Stimulated activated CD4-positive, alpha-beta T cell treated with anti-CD3 and anti-CD28 coated beads, Interleukin-2, amount 100 ng/mL, for 4 hours (primary cell): Measurements from ENCODE around the gene TCERG1L.

Experiments
- DNase-seq: peaks from one replicate; pipeline ENCODE4 v3.0.0-alpha.2; 2020; ENCODE audit warnings: low read depth

Gene TCERG1L

DNA sequence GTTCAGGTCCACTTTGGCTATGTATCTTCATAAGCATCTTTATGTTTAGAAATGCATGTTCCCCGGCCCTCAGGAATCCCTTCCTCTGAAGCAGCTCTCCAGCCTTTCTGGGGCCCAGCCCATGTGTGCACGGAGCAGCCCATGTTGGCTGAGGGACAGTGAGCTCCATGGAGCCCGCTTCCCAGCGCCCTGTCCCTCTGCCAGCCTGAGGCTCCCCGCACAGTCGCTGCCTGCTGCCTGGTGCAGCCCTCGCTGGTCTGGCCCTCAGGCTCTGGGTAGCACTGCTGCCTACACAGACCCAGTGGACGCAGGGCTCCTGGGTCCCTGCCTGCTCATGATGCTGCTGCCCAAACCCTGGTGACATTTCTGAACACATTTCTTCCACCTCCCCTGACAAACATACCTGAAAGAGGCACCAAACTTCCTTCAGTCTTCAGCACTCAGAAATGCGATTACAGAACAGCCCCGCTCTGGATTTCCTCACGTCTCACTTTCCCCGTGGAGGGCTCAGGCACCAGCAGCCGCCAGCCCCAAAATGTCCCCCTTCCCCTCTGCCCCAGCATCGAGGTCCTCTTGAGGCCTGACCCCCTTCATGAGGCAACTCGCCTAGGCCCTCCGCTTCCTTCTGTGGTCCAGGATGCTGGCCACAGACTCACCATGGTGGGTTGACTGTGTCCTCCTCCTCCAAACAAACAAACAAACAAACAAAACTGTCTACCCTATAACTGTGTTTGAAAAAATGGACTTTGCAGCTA lies 5.0 kb upstream of the TCERG1L start:
- no peak for DNase-seq

- no peak for DNase-seq
Observed at GRCh38 chr10:131315344-131315743, 3.8 kb upstream of the TCERG1L start.

DNA sequence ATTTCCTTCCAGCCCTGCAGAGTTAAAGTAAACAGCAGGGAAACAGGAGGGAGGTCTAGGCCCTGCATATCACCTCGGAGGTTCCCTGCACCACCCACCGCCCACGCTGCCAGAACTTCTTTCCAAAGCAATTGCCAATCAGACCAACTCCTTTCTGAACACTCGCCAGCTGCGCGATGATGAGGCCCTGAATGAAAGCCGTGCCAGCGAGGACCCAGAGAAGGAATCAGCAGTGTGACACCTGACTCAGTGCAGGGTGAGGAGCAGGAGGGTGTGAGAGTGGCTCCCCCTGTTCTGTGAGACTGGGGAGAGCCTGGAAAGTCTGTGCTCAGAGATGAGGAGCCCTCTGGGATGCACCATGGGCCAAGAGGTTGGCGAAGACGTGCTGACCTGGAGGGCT lies 3.3 kb upstream of the TCERG1L start:
- no peak for DNase-seq

DNA sequence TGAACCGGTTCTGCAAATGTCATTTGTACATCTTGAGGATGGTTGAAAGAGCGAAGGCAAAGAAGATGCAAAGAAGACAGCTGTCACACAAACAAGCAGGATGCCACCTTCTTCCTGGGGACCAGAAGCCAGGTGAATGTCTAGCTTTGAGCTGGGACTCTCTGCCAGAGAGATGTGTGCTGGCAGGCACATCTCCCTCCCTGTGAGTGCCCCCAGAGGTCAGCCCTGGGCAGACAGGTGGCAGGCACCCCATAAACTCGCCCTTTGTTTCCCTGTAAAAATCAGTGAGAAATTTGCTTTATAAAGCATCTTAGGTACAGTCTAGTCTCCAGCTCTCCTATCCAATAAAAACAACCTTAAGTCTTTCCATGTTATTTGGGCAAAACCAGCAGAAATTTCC lies 2.6 kb upstream of the TCERG1L start:
- no peak for DNase-seq

GRCh38 chr10:131313377-131313776 lies 1.9 kb upstream of the TCERG1L start:
- DNase-seq, result no peak

DNA sequence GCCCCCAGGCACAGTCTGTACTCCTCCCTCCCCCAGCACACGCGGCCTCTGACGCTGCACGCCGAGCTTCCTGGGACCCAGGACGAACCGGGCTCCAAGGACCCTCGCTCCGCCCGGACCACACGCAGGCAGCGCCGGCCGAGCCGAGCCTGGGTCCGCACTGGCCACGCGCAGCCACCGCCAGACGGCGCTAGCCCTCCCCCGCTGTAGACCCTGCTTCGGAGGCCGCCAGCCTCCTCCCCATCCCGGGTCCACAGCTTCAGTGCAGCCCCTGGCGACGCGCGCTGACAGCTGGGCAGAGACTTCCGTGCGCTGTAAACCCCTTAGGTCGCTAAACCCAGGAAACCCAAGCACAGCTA lies 936 bp upstream of the TCERG1L start:
- no peak for DNase-seq

DNA sequence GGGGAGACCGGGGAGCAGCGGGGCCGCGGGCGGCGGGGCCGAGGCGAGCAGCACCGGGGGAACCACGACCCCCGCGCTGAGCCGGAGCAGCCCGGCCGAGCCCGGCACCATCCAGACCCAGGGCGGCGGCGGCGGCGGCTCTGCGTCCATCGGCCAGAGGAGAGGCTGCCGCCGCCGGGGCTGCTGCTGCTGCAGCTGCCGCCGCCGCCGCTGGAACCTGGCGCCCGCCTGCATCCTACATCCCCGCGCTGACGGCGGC lies 190 bp downstream of the TCERG1L start:
- DNase-seq, result no peak

GRCh38 chr10:131310551-131311401 lies 745 bp downstream of the TCERG1L start:
- no peak for DNase-seq

DNA sequence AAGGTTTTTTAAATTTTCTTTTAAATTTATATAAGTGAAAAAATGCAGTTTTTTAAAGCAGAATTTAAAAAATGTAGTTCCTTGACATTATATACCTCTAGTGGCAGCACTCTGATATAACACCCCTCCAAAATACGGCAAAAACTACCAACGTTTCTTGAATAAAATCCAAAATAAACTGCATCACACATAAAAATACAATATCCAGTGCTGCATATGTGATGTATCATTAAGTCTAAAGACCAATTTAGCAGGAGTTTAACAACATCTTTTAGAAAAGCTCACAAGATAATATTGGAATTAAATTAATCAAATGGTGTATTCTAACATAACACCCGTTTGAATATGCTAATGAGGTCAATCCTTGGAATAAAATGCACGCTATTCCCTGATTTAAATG lies 1.4 kb downstream of the TCERG1L start:
- no peak for DNase-seq

DNA sequence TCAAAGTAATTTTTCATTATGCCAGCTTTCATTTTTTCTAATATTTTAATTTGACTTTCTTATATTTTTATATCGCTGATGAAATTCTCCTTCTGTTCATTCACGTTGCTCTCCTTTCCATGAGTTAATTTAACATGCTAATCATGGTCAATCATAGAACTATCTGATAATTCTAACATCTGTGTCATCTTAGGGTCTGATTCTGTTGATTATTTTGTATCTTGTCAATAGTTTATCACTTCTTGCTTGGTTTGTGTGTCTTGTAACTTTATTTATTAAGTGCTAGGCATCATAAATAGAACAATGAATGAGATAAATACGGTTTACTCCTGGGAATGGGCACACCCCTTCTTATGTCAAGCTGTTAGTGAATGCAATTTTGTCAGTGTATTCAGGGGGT lies 11.0 kb downstream of the TCERG1L start:
- DNase-seq, result no peak

GRCh38 chr10:131290781-131291180 lies 20.7 kb downstream of the TCERG1L start:
- DNase-seq, result no peak

DNA sequence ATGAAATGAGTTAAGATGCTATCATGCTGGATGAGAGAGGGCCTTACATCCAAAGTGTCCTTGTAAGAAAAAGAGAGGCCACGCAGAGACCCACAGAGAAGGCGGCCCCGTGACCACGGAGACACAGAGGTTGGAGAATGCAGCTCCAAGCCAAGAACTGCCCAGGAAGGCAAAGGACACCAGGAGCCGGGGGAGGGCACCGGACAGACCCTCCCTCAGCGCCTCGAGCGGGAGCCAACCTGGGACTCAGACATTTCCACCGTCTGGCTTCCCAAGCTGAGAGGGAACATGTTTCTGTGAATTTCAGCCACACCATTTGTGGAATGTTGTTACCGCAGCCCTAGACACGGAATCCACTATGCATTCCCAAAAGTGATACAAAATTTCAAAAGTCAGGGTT lies 22.9 kb downstream of the TCERG1L start:
- DNase-seq, result no peak

DNA sequence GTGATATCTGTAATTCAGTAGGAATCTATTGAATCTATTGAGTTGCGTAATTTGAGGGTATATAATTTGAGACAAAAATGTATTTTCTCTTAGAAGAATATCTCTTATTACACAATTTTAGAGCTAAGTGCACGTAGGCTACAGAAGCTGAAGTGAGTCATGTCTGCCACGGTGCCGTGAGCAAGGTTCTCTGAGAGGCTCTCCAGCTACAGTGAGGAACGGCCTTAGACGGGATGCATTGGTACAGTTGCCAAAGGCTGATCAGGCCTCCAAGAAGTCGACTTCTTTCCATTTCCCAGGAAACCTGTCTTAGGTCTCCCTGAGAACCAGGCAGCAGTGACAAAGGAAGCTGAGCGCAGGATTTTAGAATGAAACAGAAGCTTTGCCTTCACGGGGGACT lies 28.6 kb downstream of the TCERG1L start:
- no peak for DNase-seq

- DNase-seq, result no peak
Observed at GRCh38 chr10:131280101-131280500, 31.4 kb downstream of the TCERG1L start.

DNA sequence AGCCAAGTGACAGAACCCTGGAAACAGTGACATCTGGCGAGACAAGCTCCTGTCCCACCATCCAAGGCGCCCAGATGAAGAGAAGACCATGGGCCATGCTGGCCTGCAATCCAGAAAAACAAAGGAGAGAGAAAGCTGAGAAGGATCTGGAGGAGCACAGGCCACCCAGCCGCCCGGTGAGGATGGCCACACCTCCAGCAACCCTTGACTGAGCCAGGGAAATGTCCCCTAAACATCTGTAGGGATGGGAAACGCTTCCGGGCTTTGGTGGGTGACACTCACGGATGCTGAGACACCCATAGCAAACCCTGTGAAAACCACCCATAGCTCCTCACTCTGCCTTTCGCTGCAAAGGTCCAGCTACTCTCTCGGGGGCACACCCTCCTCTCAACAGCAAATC lies 32.0 kb downstream of the TCERG1L start:
- no peak for DNase-seq

DNA sequence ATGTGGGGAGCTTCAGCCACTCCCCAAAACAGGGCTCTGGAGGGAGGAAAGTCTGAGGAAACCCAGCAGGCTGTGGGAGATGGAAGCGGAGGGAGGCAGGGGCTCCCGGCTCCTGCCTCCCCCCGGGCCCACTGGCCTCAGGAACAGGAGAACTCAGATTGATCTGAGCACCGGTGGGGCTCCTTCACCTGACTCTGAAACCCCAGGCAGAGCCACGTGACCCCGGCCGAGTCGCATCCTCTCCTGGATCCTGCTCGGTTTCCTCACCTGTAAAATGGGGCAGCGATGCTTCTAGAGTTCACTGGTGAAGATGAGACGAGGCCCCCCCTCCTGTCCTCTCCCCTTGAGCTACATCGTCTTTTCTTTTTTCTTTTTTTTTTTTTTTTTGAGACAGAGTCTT lies 33.6 kb downstream of the TCERG1L start:
- DNase-seq, result no peak

DNA sequence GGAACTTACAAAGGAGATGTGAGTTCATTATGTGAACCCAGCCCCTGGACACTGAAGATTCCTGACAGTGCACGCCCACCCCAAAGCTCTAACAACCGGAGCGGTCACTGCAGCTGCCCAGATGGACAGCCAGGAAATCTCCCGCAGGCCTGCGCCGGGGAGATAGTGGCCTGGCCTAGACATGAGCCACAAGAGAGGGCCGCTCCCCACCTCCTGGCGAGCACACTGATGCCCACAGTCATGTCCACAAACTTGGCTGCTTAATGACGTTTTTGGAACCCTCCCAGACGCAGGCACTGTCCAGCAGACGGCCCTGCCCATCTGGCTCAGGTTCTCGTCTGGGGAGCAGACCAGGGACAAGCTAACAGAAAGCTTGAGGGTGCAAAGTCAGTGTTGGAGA lies 34.2 kb downstream of the TCERG1L start:
- no peak for DNase-seq

GRCh38 chr10:131275691-131276090 lies 35.8 kb downstream of the TCERG1L start:
- no peak for DNase-seq

- no peak for DNase-seq
Observed at GRCh38 chr10:131274883-131275282, 36.6 kb downstream of the TCERG1L start.

DNA sequence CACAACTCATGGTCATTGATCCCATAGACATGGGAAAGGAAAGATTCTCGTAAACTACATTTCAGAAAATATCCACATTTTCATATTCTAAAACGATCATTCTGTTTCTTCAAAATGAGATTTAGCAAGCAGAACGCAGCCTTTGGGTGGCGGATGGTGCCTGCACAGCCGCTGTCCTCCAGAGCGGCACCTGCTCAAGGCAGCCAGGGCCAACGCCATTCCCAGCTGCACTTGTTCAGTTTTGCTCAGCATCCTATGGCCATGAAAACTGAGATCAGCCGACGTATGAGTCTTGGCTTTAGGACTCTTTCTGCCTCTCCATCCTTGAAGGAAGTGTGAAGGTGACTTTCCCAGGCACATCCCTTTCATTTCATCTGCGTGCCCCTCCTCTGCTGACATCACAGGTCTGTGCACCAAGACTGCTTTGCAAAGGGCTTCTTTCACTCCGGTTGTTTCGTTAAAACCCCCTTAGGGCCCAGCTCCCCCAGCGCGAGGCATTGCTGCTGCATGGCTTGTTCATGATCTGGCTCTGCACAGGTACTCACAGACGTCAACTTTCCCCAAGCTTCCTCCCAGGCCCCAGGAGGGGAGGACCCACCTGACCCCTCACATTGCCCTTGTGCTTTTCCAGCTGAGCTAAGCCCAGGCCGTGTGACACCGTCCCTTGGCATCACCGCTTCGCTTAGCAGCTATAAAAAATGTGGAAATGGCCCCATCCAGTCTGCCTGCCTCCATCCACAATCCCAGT lies 37.2 kb downstream of the TCERG1L start:
- DNase-seq, result no peak

- no peak for DNase-seq
Observed at GRCh38 chr10:131273476-131273875, 38.0 kb downstream of the TCERG1L start.

- no peak for DNase-seq
Observed at GRCh38 chr10:131272897-131273451, 38.5 kb downstream of the TCERG1L start.

DNA sequence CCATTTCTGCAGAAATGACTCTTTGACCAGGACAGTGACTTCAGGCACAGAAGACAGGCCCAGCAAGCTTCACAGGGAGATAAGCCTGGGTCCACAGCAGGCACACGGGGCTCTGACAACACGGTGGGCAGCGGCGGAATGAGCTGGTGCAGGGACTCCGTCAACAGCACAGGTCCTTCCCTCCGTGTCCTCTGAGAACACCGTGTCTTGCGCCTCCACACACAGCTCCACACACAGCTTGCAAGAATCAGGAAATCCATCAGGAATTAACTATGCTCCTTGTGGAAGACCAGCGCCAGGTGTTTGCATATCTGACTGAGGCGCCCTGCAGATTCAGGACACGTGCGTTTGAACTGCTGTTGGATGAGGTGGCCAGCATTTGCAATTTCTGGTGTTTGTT lies 39.6 kb downstream of the TCERG1L start:
- DNase-seq, result no peak
